Type B pancreatic cell (in vitro differentiated cells): ENCODE results near the gene SDSL. TPM values are rescaled to one million over a fixed set of nuclear protein-coding genes. Genes with fewer than 3 reads are reported as not detected.

Experiments used
- DNase-seq: peaks from one replicate; pipeline ENCODE4 v3.0.0; 2021; ENCODE audit warnings: mixed read lengths; ENCODE audit not compliant: unreplicated experiment; ENCODE audit errors: extremely low spot score
- H3K27ac Mint-ChIP-seq: 2 replicates; pipeline ENCODE4 v1.8.0; 2021; ENCODE audit warnings: mild to moderate bottlenecking, mixed read lengths
- H3K27me3 Mint-ChIP-seq: 2 replicates; pipeline ENCODE4 v1.8.0; 2021; ENCODE audit warnings: mixed read lengths
- H3K36me3 Mint-ChIP-seq: 2 replicates; pipeline ENCODE4 v1.8.0; 2021; ENCODE audit warnings: mixed read lengths
- H3K4me1 Mint-ChIP-seq: one replicate; pipeline ENCODE4 v1.8.0; 2021; ENCODE audit warnings: mixed read lengths; ENCODE audit not compliant: unreplicated experiment
- H3K4me3 Mint-ChIP-seq: 2 replicates; pipeline ENCODE4 v1.8.0; 2021; ENCODE audit warnings: mild to moderate bottlenecking, mixed read lengths
- H3K9me3 Mint-ChIP-seq: 2 replicates; pipeline ENCODE4 v1.8.0; 2021; ENCODE audit warnings: mixed read lengths
- CTCF ChIP-seq: fragments of 200-600 bp; sonication (generic); conservative IDR thresholded peaks from 2 replicates; pipeline ENCODE4 v1.5.0; 2021; ENCODE audit warnings: antibody characterized with exemption, mild to moderate bottlenecking
- total RNA-seq: library from RNA; stranded (reverse); gene quantifications from 2 replicates; pipeline ENCODE4 v1.2.1, GENCODE V29; 2021; ENCODE audit warnings: low replicate concordance

The SDSL gene
- total RNA-seq, 1 donor from 2014 or later = 4.5 TPM

- Mint-ChIP-seq H3K36me3 (no peaks in the 10 kb centered on the region), H3K27me3 (peaks cover 14% of the 10 kb centered on the region), H3K4me1 (peaks cover 7% of the 10 kb centered on the region), H3K4me3 (peak overlapping the region; percentile 20), H3K9me3 (peaks cover 3% of the 10 kb centered on the region), H3K27ac (no peak overlapping the region)
- no peak for DNase-seq
- peak; percentile 93 for TF ChIP-seq CTCF
These were observed 3.0 kb downstream of the SDSL start for GRCh38 chr12:113424915-113425823.

- Mint-ChIP-seq H3K9me3 (peaks cover 5% of the 10 kb centered on the region), H3K4me1 (peaks cover 7% of the 10 kb centered on the region), H3K4me3 (no peak overlapping the region), H3K27me3 (peaks cover 20% of the 10 kb centered on the region), H3K36me3 (no peaks in the 10 kb centered on the region), H3K27ac (no peak overlapping the region)
- DNase-seq = no peak
- TF ChIP-seq CTCF = no peak
These were observed 3.8 kb downstream of the SDSL start for GRCh38 chr12:113425960-113426453.

- DNase-seq = no peak
- Mint-ChIP-seq H3K36me3 (no peaks in the 10 kb centered on the region), H3K27ac (no peak overlapping the region), H3K4me1 (no peaks in the 10 kb centered on the region), H3K27me3 (peaks cover 28% of the 10 kb centered on the region), H3K9me3 (peaks cover 5% of the 10 kb centered on the region), H3K4me3 (no peak overlapping the region)
- TF ChIP-seq CTCF = no peak
These were observed 5.7 kb downstream of the SDSL start for GRCh38 chr12:113427882-113428281.

GRCh38 chr12:113428482-113428881 is 6.3 kb downstream of the SDSL start:
- Mint-ChIP-seq H3K9me3 (peaks cover 5% of the 10 kb centered on the region), H3K4me1 (no peaks in the 10 kb centered on the region), H3K36me3 (no peaks in the 10 kb centered on the region), H3K27ac (no peak overlapping the region), H3K27me3 (peaks cover 28% of the 10 kb centered on the region), H3K4me3 (no peak overlapping the region)
- TF ChIP-seq CTCF = no peak
- DNase-seq = no peak

- no peaks in the 10 kb centered on the region for H3K36me3 Mint-ChIP-seq
- H3K27ac Mint-ChIP-seq = no peak overlapping the region
- H3K4me1 Mint-ChIP-seq = no peaks in the 10 kb centered on the region
- peaks cover 5% of the 10 kb centered on the region for H3K9me3 Mint-ChIP-seq
- H3K4me3 Mint-ChIP-seq = no peak overlapping the region
- TF ChIP-seq CTCF = no peak
- DNase-seq = no peak
- H3K27me3 Mint-ChIP-seq = peaks cover 22% of the 10 kb centered on the region
These were observed 10.8 kb downstream of the SDSL start for GRCh38 chr12:113432986-113433385.
